Activated T-helper 1 cell treated with Interleukin-2 at 50 U/mL for 16 hours (primary cell): ENCODE data around the gene HOXD11.

Experiments used
- DNase-seq: peaks from one replicate; pipeline ENCODE4 v3.0.0-alpha.2; 2020; ENCODE audit warnings: low read depth

The HOXD11 gene

GRCh38 chr2:176106581-176107539, at the start of gene HOXD11:
Gene HOXD11, plus strand, starts transcription at chr2:176107280. Its CDS starts 76 bp downstream, at chr2:176107356.
- no peak for DNase-seq

DNA sequence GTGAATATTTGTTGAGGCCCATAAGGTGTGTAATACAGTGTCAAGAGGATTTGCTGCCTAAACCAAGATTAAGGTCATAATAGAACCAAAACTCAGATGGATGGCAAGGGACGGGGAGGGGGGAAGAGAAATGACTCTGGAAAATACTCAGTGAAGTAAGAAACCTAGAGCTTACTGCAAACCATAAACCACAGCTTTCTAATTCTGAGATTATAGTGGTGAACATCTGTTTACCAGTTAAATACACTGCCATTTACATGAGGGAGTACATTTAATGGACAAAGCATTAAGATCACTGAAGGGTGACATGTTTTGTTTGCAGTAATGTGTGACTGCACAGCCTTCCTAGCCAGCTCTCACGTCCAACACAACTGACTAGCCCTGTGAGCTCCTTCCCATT, 43.1 kb upstream of the HOXD11 start:
- DNase-seq = no peak

- DNase-seq = no peak
Observed at GRCh38 chr2:176066645-176067588, 40.2 kb upstream of the HOXD11 start.

DNA sequence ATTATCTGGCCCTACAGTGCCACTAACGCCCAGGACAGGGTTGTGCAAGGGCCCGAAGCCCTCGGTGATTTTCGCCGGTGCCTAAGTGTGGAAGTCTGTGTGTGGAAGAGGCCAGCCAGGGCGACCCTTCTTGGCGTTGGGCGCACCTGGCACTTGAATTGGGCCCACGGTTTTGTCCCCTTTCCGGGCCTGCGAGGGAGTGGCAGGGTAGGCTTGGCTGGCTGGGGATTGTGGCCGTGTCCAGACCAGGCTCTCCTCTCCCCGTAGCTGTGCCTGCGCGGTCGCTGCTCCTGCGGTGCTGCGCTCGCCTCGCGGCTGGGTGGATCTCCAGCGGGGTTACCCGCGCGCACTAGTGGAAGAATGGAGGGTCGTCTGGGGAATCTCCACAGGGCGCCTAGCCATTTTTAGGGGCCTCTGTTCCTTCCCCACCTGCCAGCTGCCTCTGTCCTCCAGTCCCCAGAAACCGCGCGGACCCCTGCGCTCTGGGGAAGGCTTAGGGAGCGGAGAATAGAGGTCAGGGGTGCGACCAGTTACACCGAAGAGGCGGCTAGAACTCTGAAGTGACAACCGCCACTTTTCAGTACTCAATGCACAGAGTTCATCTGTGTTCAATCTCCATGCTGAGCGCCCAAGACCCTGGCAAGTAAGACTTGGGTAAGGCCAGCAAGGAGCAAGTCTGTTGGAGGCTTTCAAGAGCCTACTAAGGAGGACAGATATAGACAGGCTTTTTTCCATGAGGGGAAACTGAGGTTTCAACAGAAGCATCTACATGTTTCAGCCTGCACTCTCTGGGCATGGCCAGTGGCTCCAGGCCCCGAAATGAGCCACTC, 39.3 kb upstream of the HOXD11 start:
- DNase-seq = no peak

DNA sequence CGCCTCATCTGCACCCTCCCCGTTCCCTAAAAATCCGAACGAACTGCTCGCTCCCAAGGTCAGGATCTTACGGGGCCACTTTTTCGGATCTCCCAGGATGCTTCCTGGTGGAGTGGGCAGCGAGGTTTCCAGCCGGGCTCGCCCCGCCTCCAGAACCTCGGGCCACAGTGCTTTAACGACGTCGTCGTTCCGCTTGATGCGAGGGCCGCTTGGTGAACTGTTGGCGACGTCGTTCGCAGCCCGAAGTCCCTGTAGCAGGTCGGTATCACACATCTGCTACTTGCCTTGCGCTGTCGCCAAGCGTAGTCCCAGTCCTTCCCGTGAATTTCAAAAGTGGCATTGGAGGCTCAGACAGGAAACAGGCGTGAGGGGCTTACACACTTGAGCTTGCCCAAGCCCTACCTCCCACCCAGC, 38.7 kb upstream of the HOXD11 start:
- DNase-seq = no peak

GRCh38 chr2:176071330-176072291, 35.5 kb upstream of the HOXD11 start:
- DNase-seq = no peak

GRCh38 chr2:176072292-176072669, 34.8 kb upstream of the HOXD11 start:
- no peak for DNase-seq

DNA sequence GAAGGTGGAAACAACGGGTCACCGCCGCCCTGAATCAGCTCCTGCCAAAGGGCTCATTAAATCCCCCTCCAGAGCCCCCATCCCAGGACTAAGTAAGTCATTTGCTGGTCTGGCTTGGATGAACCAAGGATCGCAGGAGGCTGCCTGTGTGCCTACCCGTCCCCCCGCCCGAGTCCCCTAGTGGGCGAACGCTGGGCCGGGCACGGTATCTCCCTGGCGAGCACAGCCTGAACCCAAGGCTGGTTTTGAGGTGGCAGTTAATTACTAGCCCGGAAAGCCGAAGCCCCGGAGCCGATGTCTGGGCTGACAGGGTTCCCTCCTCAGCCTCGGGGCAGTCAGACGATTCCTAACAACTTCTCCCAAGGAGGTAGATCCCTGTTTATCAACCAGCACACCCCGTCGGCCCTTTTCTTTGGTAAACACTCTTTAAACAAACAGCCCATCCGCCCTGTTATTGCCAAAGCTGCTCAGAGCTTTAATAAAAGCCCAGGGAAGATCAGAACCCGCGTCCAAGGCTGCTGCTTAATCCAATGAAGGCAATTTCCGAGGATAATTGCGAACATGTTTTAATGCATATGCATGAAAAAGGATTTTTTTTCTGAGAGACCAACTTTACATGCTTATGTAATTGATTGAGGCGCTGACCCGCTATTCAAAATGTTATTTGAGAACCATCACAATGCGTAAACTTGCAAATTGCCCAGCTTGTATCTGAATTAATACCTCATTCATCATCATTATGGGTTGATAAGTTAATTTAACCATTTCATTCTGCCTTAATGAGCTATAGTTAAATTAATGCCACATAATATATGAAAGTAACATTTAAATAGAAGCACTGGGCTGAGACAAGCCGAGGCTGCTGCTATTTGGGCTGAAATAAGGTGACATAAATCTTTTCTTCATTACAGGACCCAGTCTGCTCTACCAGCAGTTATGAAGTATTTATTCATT, 33.9 kb upstream of the HOXD11 start:
- no peak for DNase-seq

DNA sequence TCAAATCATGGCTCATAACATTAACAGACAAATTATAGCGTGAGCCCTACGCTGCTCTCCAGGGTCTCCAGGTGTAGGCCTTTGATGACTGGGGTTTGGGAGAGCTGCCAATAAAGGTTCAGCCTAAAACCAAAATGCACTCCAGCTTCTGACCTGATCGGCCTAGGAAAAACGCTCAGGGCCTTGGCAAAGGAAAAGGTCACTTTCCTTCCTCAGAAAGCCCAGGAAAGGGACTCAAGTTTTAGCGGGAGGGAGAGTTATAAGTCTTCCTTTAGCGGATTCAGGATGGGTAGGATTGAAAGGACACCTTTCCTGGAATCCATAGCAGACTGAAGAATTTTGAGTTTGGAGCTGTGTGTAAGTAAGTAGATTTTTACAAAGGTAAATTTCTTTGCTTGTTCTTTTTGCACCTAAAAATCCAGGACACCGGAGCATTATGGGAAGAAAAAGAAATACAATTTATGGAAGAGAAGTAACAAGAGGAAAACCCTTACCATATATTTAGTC, 32.1 kb upstream of the HOXD11 start:
- no peak for DNase-seq

GRCh38 chr2:176075481-176075880, 31.6 kb upstream of the HOXD11 start:
- DNase-seq = no peak

DNA sequence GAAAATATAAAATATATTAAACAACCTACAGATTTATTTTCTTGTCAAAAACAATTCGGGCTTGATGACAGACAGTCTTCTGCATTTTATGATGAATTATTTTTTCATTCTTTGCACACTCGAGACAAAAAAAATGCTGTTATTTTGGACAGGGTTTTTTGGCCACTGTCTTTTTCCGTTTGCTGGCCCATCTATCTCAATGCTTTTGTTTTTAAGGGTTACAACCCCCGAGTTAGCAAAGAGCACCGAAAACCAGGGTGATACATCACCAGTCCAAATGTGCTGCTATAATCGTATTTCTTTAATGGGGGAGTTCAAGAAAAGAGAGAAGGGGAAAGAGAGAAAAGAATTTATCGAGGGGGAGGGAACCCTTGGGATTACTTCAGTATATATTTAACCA, 31.0 kb upstream of the HOXD11 start:
- DNase-seq = no peak

DNA sequence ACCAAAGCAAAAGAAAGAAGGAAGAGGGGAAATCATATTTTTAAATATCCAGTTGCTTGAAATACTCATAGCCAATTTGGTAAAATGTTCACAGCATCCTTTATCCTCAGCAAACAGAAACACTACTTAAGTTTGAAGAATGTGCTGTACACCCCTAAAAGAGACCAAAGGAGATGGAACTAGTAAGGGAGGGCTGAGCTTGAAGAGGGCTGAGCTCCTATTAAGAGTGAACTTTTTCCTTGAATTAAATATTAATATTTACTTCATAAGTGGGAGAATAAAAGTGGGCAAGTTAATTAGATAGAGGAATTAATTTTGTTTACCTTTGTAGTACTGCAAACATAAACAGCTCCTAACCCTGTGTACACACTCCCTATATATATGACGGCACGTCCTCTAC, 30.3 kb upstream of the HOXD11 start:
- no peak for DNase-seq

- no peak for DNase-seq
Observed at GRCh38 chr2:176078541-176079284, 28.4 kb upstream of the HOXD11 start.

GRCh38 chr2:176079285-176079830, 27.7 kb upstream of the HOXD11 start:
- DNase-seq = no peak

GRCh38 chr2:176079831-176080539, 27.1 kb upstream of the HOXD11 start:
- no peak for DNase-seq

DNA sequence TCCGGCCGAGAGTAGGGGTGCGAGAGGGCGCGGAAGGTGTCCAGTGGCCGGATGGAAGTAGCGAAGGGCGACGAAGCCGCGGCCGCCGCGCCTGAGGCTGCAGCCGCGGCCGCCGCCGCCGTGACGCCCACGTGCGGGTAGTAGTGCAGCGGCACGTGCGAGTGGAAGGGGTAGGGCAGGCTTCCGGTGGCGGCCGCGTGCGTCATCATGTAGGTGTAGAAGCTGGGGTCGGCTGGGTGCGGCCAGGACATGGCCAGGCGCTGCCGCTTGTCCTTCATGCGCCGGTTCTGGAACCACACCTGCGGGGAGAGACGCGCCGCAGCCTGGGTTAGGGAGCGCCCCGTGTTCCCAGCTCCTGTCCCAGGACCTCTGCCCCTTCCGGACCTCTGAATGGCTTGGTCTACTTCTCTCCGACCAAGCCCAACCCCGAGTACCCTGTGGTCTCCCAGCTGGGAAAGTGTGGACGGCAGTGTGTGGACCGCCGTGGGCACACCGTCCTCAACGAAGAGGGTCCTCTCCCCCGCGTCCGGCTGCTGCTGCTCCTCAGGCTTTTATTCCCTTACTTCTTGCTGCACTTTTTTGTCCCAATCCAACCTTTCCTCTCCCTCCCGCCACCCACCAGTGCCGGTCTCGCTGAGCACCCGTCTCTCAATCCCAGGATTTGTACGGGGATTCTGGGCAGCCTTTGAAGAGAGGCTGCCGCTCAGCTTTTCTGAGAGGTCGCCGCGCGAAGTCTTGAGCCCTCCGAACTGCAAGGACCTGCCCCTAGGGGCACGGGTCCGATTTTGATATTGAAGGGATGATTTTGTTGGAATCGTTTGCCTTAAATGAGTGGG, 26.3 kb upstream of the HOXD11 start:
- no peak for DNase-seq

DNA sequence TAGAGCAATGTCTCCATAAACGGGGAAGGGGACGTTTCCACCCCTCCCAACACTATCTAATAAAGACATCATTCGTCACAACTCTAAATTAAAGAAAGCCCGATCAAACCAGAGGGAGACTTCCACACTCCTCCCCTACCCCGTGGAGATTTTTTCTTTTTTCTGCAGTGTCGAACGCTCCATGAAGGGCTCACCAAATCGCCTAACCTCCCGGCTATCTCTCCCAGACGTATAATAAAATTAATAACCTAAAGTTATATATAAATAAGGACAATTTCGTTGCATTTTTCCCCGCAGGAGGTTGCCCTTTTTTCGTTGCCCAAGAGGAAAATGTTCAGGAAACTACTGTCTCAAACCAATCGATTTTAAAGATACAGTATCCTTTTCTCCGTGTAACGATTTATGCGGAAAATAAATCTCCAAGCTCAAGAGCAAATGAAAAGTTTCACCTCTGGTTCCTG, 25.7 kb upstream of the HOXD11 start:
- no peak for DNase-seq
